ENCODE data around the gene UPF2. TPM values are rescaled to one million over a fixed set of nuclear protein-coding genes. Genes with fewer than 3 reads are reported as not detected.

Gene UPF2
- total RNA-seq, 6 experiments from 2014 or later: 8.7 to 12.6 (median 9.8) TPM

DNA sequence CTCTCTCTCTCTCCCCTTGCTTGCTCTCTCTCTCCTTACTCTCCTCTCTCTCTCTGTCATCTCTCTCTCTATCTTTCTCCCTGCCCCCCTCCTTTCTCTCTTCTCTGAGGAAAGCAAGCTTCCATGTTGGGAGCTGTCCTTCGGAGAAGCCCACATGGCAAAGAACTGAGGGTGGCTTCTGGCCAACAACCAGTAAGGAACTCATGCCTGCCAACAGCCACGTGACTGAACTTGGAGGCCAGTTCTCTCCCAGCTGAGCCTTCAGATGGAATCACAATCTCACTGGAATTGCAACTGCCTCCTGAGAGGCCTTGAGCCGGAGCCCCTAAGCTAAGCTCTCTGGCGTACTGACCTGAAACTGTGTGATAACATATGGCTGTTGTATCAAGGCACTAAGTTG lies 14.1 kb upstream of the UPF2 start:
- Histone ChIP-seq H3K27ac (no peak overlapping the region), H3K9me3 (no peaks in the 10 kb centered on the region), H3K27me3 (no peaks in the 10 kb centered on the region), H3K36me3 (no peaks in the 10 kb centered on the region), H3K4me3 (no peak overlapping the region), H3K4me1 (peaks cover 0 to 14% (median 4%) of the 10 kb centered on the region in 4 donors)
- intact Hi-C loops (cut with DNase I): no loop called here
- TF ChIP-seq POLR2A (IDR thresholded peaks at IDR 0.05): no peak
- TF ChIP-seq, protein P1, sequence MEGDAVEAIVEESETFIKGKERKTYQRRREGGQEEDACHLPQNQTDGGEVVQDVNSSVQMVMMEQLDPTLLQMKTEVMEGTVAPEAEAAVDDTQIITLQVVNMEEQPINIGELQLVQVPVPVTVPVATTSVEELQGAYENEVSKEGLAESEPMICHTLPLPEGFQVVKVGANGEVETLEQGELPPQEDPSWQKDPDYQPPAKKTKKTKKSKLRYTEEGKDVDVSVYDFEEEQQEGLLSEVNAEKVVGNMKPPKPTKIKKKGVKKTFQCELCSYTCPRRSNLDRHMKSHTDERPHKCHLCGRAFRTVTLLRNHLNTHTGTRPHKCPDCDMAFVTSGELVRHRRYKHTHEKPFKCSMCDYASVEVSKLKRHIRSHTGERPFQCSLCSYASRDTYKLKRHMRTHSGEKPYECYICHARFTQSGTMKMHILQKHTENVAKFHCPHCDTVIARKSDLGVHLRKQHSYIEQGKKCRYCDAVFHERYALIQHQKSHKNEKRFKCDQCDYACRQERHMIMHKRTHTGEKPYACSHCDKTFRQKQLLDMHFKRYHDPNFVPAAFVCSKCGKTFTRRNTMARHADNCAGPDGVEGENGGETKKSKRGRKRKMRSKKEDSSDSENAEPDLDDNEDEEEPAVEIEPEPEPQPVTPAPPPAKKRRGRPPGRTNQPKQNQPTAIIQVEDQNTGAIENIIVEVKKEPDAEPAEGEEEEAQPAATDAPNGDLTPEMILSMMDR (IDR thresholded peaks at IDR 0.05): no peak
- ATAC-seq (no peak), DNase-seq (no peak)
- 0% methylated on average over 1 of the region's 4 CpGs for WGBS (ENCODE audit: insufficient coverage, low coverage, low lambda C conversion rate, missing lambda C conversion rate)

DNA sequence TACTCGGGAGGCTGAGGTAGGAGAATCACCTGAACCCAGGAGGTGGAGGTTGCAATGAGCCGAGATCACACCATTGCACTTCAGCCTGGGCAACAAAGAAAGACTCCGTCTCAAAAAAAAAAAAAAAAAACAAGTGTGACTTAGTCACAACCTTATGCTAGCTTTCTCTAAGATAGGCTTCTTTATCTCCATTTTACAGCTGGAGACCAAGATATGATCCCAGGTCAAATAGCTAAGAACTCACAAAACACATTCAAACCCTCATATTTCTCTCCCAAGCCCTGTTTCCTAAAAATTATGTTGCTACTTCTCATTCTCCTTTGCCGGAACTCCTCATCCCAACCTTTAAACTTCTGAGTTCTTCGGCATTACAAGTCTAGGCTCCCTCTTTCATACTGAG lies 13.1 kb upstream of the UPF2 start:
- intact Hi-C loops (cut with DNase I): no loop called here

DNA sequence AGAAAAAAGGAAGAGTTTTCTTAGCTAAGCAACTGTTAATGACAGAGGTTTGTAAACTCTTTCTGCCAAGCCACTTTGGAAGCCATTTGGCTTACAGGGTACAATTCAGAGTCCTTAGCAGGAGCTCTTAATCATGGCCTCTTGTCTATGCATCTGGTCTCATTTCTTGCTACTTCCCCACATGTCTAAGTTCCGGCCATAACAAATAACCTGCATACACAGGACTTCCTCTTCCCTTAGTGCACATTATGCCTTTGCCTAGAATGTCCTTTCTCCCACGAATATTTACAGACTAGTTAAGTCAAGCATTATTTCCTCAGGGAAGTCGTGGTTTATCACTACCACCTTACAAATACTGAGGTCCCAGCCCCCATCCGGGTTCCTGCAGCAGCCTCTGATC lies 8.6 kb upstream of the UPF2 start:
- intact Hi-C loops (cut with DNase I): no loop called here
- H3K9me3 ChIP-seq: no peaks in the 10 kb centered on the region
- no peak overlapping the region for H3K4me3 ChIP-seq
- no peak overlapping the region for H3K27ac ChIP-seq
- WGBS (ENCODE audit: insufficient coverage, low coverage, low lambda C conversion rate, missing lambda C conversion rate): 39% methylated on average over 4 of the region's 4 CpGs
- no peak for TF ChIP-seq POLR2A (IDR thresholded peaks at IDR 0.05)
- TF ChIP-seq, protein P1 (IDR thresholded peaks at IDR 0.05): no peak
- DNase-seq: no peak
- ATAC-seq: no peak
- peaks cover 0 to 14% (median 6%) of the 10 kb centered on the region in 4 donors for H3K4me1 ChIP-seq
- H3K27me3 ChIP-seq: no peaks in the 10 kb centered on the region
- H3K36me3 ChIP-seq: no peaks in the 10 kb centered on the region

More for the DNA sequence above, 13.1 kb upstream of the UPF2 start:
- Histone ChIP-seq H3K9me3 (no peaks in the 10 kb centered on the region), H3K36me3 (no peaks in the 10 kb centered on the region), H3K27me3 (no peaks in the 10 kb centered on the region), H3K4me1 (peaks cover 0 to 14% (median 4%) of the 10 kb centered on the region in 4 donors), H3K27ac (no peak overlapping the region), H3K4me3 (no peak overlapping the region)
- no peak for ATAC-seq
- DNase-seq: no peak
- WGBS (ENCODE audit: insufficient coverage, low coverage, low lambda C conversion rate, missing lambda C conversion rate): 84% methylated on average over 4 of the region's 5 CpGs
- no peak for TF ChIP-seq POLR2A (IDR thresholded peaks at IDR 0.05)
- TF ChIP-seq, protein P1 (IDR thresholded peaks at IDR 0.05): no peak

DNA sequence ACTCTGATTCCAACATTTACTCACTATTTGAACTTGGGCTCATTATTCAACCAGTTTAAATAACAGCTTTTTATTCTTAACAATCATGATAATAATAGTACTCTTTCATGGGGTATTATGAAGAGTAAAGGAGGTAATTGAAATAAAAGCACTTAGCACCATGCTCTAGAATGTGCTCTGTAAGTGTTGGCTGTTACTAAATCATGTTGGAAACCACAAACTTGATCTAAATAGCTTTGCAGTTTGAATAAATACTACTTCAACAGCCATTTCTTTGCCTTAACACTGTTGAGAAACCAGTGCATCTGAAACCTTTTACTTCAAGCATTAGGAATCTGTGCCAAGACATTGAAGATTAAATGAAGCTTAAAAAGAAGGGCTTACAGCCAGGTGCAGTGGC lies 7.9 kb upstream of the UPF2 start:
- ATAC-seq: no peak
- TF ChIP-seq, protein P1 (IDR thresholded peaks at IDR 0.05): no peak
- no peak for TF ChIP-seq POLR2A (IDR thresholded peaks at IDR 0.05)
- intact Hi-C loops (cut with DNase I): no loop called here

DNA sequence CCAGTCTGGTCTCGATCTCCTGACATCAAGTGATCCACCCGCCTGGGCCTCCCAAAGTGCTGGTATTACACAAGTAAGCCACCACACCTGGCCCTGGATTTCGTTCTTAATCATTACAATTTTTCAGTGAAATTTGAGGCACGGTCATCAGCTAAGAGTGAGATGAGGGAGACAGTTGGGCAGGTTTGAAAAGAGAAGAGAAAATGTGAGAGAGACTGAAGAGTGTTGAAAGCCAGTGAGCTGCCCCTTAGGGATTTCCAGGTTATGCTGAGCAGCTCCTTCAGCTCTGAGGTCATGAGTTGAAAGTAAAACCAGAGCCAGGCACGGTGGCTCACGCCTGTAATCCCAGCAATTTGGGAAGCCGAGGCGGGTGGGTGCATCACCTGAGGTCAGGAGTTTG lies 5.9 kb upstream of the UPF2 start:
- DNase-seq (no peak), ATAC-seq (no peak)
- no peaks in the 10 kb centered on the region for H3K27me3 ChIP-seq
- H3K4me3 ChIP-seq: no peak overlapping the region
- WGBS (ENCODE audit: insufficient coverage, low coverage, low lambda C conversion rate, missing lambda C conversion rate): 92% methylated on average over 5 of the region's 8 CpGs
- TF ChIP-seq, protein P1 (IDR thresholded peaks at IDR 0.05): no peak
- no peak for TF ChIP-seq POLR2A (IDR thresholded peaks at IDR 0.05)
- no peaks in the 10 kb centered on the region for H3K36me3 ChIP-seq
- no peak overlapping the region for H3K27ac ChIP-seq
- H3K9me3 ChIP-seq: no peaks in the 10 kb centered on the region
- intact Hi-C loops (cut with DNase I): no loop called here
- peaks cover 0 to 20% (median 10%) of the 10 kb centered on the region in 4 donors for H3K4me1 ChIP-seq

More for the DNA sequence above, 7.9 kb upstream of the UPF2 start:
- Histone ChIP-seq H3K36me3 (no peaks in the 10 kb centered on the region), H3K9me3 (no peaks in the 10 kb centered on the region), H3K4me3 (no peak overlapping the region), H3K27me3 (no peaks in the 10 kb centered on the region), H3K27ac (no peak overlapping the region), H3K4me1 (peaks cover 0 to 20% (median 9%) of the 10 kb centered on the region in 4 donors)
- DNase-seq: no peak
